GM12801 (cell line): Measurements from ENCODE around the gene GLYATL1B.

Source experiments
- CTCF ChIP-seq: IDR thresholded peaks from one replicate; pipeline ENCODE4 v1.5.1; 2011; ENCODE audit warnings: control low read depth; ENCODE audit not compliant: insufficient read length; ENCODE audit errors: extremely low read depth

The GLYATL1B gene

GRCh38 chr11:59114344-59114743 lies 28.2 kb downstream of the GLYATL1B start:
- TF ChIP-seq CTCF = no peak

- no peak for TF ChIP-seq CTCF
Measured at GRCh38 chr11:59115553-59115952, 29.4 kb downstream of the GLYATL1B start.

GRCh38 chr11:59117774-59118173 lies 31.7 kb downstream of the GLYATL1B start:
- TF ChIP-seq CTCF = no peak

- TF ChIP-seq CTCF = no peak
Measured at GRCh38 chr11:59119826-59120225, 33.7 kb downstream of the GLYATL1B start.

- peak; percentile 39 for TF ChIP-seq CTCF
Measured at GRCh38 chr11:59135648-59136461, 49.7 kb downstream of the GLYATL1B start.

GRCh38 chr11:59137190-59137589 lies 51.1 kb downstream of the GLYATL1B start:
- no peak for TF ChIP-seq CTCF

DNA sequence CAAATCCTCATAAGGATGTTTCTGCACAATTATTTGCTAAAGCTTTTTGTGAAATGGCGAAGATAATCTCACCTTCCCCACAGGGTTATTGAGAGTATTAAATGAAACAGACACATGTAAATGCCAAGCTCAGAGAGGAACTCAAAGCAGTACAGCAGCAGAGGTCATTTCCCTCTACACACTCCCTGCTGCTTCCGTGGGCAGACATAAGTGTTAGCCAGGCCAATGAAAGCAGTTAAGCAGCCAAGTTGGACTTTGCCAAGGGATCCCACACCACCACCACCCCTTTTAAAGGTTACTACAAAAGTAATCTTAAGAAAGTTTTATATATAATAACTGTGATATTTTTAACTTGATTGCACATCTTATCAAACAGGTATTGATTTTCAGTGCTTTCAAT lies 52.5 kb downstream of the GLYATL1B start:
- no peak for TF ChIP-seq CTCF
